ENCODE measurements around the gene SYP. TPM values are rescaled to one million over a fixed set of nuclear protein-coding genes. Genes with fewer than 3 reads are reported as not detected.
A peak's percentile ranks its signal among the peaks of the same experiment; 100 is the strongest.

SYP gene
- total RNA-seq, 1 donor from 2014 or later: 0.27 TPM

DNA sequence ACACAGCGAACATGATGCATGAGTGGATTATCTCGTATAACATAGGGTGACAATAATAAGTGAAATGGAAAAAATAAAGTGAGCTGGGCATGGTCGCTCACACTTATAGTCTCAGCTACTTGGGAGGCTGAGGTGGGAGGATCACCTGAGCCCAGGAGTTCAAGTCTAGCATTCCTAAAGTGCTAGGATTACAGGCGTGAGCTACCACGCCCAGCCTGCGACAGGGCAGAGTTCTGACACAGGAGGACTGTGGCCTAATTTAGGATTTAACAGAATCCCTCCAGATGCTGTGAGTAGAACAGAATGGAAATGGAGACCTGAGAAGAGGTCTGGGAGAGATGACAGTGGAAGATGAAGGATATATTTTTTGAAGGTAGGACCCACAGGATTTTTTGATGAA is 10.4 kb downstream of the SYP start:
- peak overlapping the region; percentile 30 for H3K4me3 Mint-ChIP-seq
- H3K27ac Mint-ChIP-seq: peak overlapping the region; percentile 80
- H3K36me3 Mint-ChIP-seq: no peaks in the 10 kb centered on the region
- H3K27me3 Mint-ChIP-seq (ENCODE audit: low read depth): no peaks in the 10 kb centered on the region
- peaks cover 28% of the 10 kb centered on the region for H3K4me1 Mint-ChIP-seq
- peaks cover 15% of the 10 kb centered on the region for H3K9me3 Mint-ChIP-seq
- DNase-seq (ENCODE audit: low spot score in 2 of 2, unreplicated experiment in 2 of 2): no peak
- TF ChIP-seq, protein P1, sequence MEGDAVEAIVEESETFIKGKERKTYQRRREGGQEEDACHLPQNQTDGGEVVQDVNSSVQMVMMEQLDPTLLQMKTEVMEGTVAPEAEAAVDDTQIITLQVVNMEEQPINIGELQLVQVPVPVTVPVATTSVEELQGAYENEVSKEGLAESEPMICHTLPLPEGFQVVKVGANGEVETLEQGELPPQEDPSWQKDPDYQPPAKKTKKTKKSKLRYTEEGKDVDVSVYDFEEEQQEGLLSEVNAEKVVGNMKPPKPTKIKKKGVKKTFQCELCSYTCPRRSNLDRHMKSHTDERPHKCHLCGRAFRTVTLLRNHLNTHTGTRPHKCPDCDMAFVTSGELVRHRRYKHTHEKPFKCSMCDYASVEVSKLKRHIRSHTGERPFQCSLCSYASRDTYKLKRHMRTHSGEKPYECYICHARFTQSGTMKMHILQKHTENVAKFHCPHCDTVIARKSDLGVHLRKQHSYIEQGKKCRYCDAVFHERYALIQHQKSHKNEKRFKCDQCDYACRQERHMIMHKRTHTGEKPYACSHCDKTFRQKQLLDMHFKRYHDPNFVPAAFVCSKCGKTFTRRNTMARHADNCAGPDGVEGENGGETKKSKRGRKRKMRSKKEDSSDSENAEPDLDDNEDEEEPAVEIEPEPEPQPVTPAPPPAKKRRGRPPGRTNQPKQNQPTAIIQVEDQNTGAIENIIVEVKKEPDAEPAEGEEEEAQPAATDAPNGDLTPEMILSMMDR (IDR thresholded peaks at IDR 0.05; ENCODE audit: unreplicated experiment): no peak

DNA sequence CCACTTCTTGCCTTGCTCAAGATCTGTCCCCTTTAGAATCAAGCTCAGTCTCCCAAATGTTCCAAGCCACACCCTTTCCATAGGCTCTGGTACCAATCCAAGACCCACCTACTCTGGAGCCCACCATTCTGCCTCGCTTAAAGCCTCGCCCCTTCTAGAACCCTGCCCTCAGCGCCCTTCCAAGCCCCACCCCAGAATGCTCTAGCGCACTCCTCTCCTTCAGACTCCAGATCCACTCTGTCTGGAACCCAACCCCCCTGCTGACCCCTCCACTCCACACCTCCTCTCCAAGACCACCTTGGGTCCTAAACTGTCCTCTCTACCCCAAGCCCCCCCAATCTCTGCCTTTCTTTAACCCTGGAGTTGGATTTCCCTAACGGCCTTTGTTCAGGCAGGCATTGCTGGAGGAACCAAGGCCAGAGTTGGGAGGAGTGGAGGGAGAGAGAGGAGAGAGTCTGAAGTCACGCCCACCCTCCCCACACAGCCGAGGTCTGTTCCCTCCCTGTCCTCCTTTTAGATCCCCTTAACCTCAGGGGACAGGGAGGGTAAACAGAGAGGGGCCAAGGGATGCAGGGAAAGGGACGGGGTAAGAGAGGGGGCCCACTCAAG is 11.4 kb downstream of the SYP start:
- DNase-seq (ENCODE audit: low spot score in 2 of 2, unreplicated experiment in 2 of 2): no peak
- Mint-ChIP-seq H3K9me3 (peaks cover 10% of the 10 kb centered on the region), H3K36me3 (no peaks in the 10 kb centered on the region), H3K27me3 (ENCODE audit: low read depth) (no peaks in the 10 kb centered on the region), H3K4me1 (peaks cover 31% of the 10 kb centered on the region), H3K27ac (no peak overlapping the region), H3K4me3 (no peak overlapping the region)
- TF ChIP-seq, protein P1 (IDR thresholded peaks at IDR 0.05; ENCODE audit: unreplicated experiment): no peak

DNA sequence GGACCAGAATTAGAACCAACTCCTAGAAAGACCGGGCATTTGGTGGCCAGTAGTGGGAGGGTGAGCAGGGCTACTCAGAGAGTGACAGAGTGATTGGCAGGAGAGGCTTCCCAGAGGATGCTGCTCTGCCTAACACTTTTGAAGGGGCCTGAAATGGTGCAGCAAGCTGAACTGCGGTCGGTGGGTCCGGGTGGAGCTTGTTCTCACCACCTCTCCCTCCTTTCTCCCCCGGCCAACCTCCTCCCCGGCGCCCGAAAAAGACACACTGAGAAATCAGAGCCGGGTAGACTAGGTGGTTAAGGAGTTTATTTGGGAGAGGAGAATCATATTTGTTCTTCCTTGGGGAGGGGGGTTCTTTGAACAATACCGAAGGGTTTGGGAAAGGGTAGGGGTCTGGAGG is 12.5 kb downstream of the SYP start:
- peaks cover 31% of the 10 kb centered on the region for H3K4me1 Mint-ChIP-seq
- H3K27me3 Mint-ChIP-seq (ENCODE audit: low read depth): no peaks in the 10 kb centered on the region
- H3K36me3 Mint-ChIP-seq: peaks cover 1% of the 10 kb centered on the region
- peaks cover 11% of the 10 kb centered on the region for H3K9me3 Mint-ChIP-seq
- H3K4me3 Mint-ChIP-seq: no peak overlapping the region
- DNase-seq (ENCODE audit: low spot score in 2 of 2, unreplicated experiment in 2 of 2): no peak
- H3K27ac Mint-ChIP-seq: peak overlapping the region; percentile 63
- TF ChIP-seq, protein P1 (IDR thresholded peaks at IDR 0.05; ENCODE audit: unreplicated experiment): no peak

DNA sequence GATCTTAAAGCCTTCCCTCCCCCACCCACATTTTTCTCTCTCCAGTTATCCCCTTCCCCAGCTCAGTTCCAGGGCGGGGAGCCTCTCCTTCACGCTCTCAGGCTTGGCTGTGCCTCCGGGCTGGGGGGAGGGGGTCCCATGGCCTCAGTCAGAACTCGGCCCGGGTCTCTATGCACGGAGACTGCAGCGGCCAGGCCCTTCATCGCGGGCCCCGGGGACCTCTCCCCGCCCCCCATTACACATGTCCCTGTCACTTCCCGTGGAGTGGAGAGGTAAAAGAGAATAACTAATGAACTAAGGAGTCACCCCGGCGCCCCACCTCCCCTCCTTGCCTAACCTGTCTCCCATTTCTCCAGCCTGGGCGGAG is 13.0 kb downstream of the SYP start:
- no peak for DNase-seq (ENCODE audit: low spot score in 2 of 2, unreplicated experiment in 2 of 2)
- H3K36me3 Mint-ChIP-seq: peaks cover 6% of the 10 kb centered on the region
- no peaks in the 10 kb centered on the region for H3K27me3 Mint-ChIP-seq (ENCODE audit: low read depth)
- H3K4me1 Mint-ChIP-seq: peaks cover 31% of the 10 kb centered on the region
- H3K27ac Mint-ChIP-seq: peak overlapping the region; percentile 63
- peak overlapping the region; percentile 75 for H3K4me3 Mint-ChIP-seq
- TF ChIP-seq, protein P1 (IDR thresholded peaks at IDR 0.05; ENCODE audit: unreplicated experiment): no peak
- peaks cover 16% of the 10 kb centered on the region for H3K9me3 Mint-ChIP-seq

DNA sequence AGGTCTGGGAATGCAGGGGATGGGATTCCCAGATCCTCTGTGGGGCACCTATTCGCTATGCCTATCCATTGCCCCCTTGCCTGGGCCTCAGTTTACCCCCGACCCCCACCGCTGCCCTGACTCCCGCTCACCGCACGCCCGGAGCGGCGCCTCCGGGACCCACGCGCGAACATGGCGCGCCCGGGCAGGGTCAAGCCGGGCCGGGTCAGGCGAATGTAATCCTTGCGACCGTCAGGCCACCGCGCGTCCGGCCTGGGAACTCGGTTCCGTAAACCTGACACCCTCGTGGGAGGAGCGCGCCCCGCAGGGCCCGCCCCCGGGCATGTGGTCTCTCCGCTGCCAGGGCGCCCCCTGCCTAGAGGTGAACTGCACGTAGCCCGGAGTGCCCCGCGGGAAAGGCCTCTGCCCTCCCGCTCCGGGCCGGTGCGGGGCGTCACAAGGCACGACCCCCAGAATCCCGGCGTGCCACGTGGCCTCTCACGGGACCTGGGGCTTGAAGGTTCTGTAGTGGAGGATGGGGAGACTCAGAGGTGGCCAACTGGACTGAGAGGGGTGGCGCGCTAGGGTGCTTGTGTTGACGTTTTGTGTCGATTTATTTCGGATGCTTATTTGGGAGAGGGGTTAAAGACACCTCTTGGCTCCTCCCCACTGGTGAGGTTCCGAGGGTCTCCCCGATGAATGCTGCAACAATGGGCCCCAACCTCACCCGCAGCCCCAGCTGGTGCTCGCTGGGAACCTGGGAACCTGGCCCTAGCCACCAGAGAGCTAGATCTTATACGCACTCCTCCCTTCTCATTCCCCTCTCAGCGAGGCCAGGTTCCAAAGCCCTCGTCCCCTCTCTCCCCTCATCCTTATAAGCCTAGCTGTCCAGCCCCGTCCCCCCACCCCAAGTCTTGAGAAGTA is 13.6 kb downstream of the SYP start, which contains the start of gene PRICKLE3:
Gene PRICKLE3, minus strand, starts transcription at position 249 of the 903 bp plus-strand sequence. Its CDS starts 76 bp downstream, at position 173.
- DNase-seq (ENCODE audit: low spot score in 2 of 2, unreplicated experiment in 2 of 2): peak in 1 of 2 experiments; percentile 66
- Mint-ChIP-seq H3K36me3 (peaks cover 6% of the 10 kb centered on the region), H3K4me3 (peak within 1 kb of the TSS; percentile 75), H3K27ac (peak within 1 kb of the TSS; percentile 89), H3K4me1 (peaks cover 31% of the 10 kb centered on the region), H3K9me3 (peaks cover 16% of the 10 kb centered on the region), H3K27me3 (ENCODE audit: low read depth) (no peaks in the 10 kb centered on the region)
- TF ChIP-seq, protein P1 (IDR thresholded peaks at IDR 0.05; ENCODE audit: unreplicated experiment): no peak

Data from mesothelial cell of epicardium (in vitro differentiated cells).